ENCODE data around the gene INTS2. TPM values are rescaled to one million over a fixed set of nuclear protein-coding genes. Genes with fewer than 3 reads are reported as not detected.
A peak's percentile ranks its signal among the peaks of the same experiment; 100 is the strongest.

The INTS2 gene
- 12.3 TPM for total RNA-seq (ENCODE audit: unreplicated experiment)
- long read RNA-seq = 0 reads

GRCh38 chr17:61927208-61928100 is at the start of gene INTS2:
TSS of gene INTS2 (minus strand) at chr17:61927982. CDS start at chr17:61926644, 1,338 bp downstream.
- peak within 1 kb of the TSS; percentile 97 for H3K4me3 Mint-ChIP-seq (ENCODE audit: unreplicated experiment)
- H3K27ac Mint-ChIP-seq (ENCODE audit: unreplicated experiment) = peak within 1 kb of the TSS; percentile 93
- no peaks in the 10 kb centered on the region for H3K9me3 Mint-ChIP-seq (ENCODE audit: unreplicated experiment)
- no peaks in the 10 kb centered on the region for H3K27me3 Mint-ChIP-seq (ENCODE audit: unreplicated experiment)
- H3K4me1 Mint-ChIP-seq (ENCODE audit: unreplicated experiment) = peaks cover 11% of the 10 kb centered on the region
- DNase-seq (ENCODE audit: low spot score) = peak; percentile 92
- TF ChIP-seq CTCF (IDR thresholded peaks at IDR 0.05; ENCODE audit: unreplicated experiment) = no peak
- H3K36me3 Mint-ChIP-seq (ENCODE audit: low read depth, unreplicated experiment) = no peaks in the 10 kb centered on the region

GRCh38 chr17:61974115-61974514 is 46.3 kb upstream of the INTS2 start:
- H3K4me3 Mint-ChIP-seq (ENCODE audit: unreplicated experiment) = no peak overlapping the region
- no peak overlapping the region for H3K27ac Mint-ChIP-seq (ENCODE audit: unreplicated experiment)
- H3K27me3 Mint-ChIP-seq (ENCODE audit: unreplicated experiment) = no peaks in the 10 kb centered on the region
- H3K36me3 Mint-ChIP-seq (ENCODE audit: low read depth, unreplicated experiment) = peaks cover 16% of the 10 kb centered on the region
- H3K4me1 Mint-ChIP-seq (ENCODE audit: unreplicated experiment) = no peaks in the 10 kb centered on the region
- TF ChIP-seq CTCF (IDR thresholded peaks at IDR 0.05; ENCODE audit: unreplicated experiment) = no peak
- DNase-seq (ENCODE audit: low spot score) = no peak
- H3K9me3 Mint-ChIP-seq (ENCODE audit: unreplicated experiment) = no peaks in the 10 kb centered on the region

- H3K4me1 Mint-ChIP-seq (ENCODE audit: unreplicated experiment) = no peaks in the 10 kb centered on the region
These were observed 44.5 kb upstream of the INTS2 start for GRCh38 chr17:61972311-61972710.

GRCh38 chr17:61970030-61970429 is 42.2 kb upstream of the INTS2 start:
- H3K9me3 Mint-ChIP-seq (ENCODE audit: unreplicated experiment) = no peaks in the 10 kb centered on the region
- H3K36me3 Mint-ChIP-seq (ENCODE audit: low read depth, unreplicated experiment) = peaks cover 5% of the 10 kb centered on the region
- H3K4me3 Mint-ChIP-seq (ENCODE audit: unreplicated experiment) = no peak overlapping the region
- TF ChIP-seq CTCF (IDR thresholded peaks at IDR 0.05; ENCODE audit: unreplicated experiment) = no peak
- no peak overlapping the region for H3K27ac Mint-ChIP-seq (ENCODE audit: unreplicated experiment)
- no peaks in the 10 kb centered on the region for H3K4me1 Mint-ChIP-seq (ENCODE audit: unreplicated experiment)
- DNase-seq (ENCODE audit: low spot score) = no peak
- H3K27me3 Mint-ChIP-seq (ENCODE audit: unreplicated experiment) = no peaks in the 10 kb centered on the region

More at GRCh38 chr17:61972311-61972710, 44.5 kb upstream of the INTS2 start:
- TF ChIP-seq CTCF (IDR thresholded peaks at IDR 0.05; ENCODE audit: unreplicated experiment) = no peak
- Mint-ChIP-seq H3K36me3 (ENCODE audit: low read depth, unreplicated experiment) (peaks cover 10% of the 10 kb centered on the region), H3K27ac (ENCODE audit: unreplicated experiment) (no peak overlapping the region), H3K27me3 (ENCODE audit: unreplicated experiment) (no peaks in the 10 kb centered on the region), H3K9me3 (ENCODE audit: unreplicated experiment) (no peaks in the 10 kb centered on the region), H3K4me3 (ENCODE audit: unreplicated experiment) (no peak overlapping the region)
- DNase-seq (ENCODE audit: low spot score) = no peak

- no peaks in the 10 kb centered on the region for H3K4me1 Mint-ChIP-seq (ENCODE audit: unreplicated experiment)
- no peak overlapping the region for H3K4me3 Mint-ChIP-seq (ENCODE audit: unreplicated experiment)
- H3K36me3 Mint-ChIP-seq (ENCODE audit: low read depth, unreplicated experiment) = peaks cover 5% of the 10 kb centered on the region
- H3K9me3 Mint-ChIP-seq (ENCODE audit: unreplicated experiment) = no peaks in the 10 kb centered on the region
- no peak overlapping the region for H3K27ac Mint-ChIP-seq (ENCODE audit: unreplicated experiment)
- DNase-seq (ENCODE audit: low spot score) = no peak
- no peaks in the 10 kb centered on the region for H3K27me3 Mint-ChIP-seq (ENCODE audit: unreplicated experiment)
- no peak for TF ChIP-seq CTCF (IDR thresholded peaks at IDR 0.05; ENCODE audit: unreplicated experiment)
These were observed 41.0 kb upstream of the INTS2 start for GRCh38 chr17:61968757-61969156.
